ENCODE data around the gene UNC5A.

Gene UNC5A

GRCh38 chr5:176847726-176848290, 37.4 kb downstream of the UNC5A start:
- TF ChIP-seq Cebpa-rat (IDR thresholded peaks at IDR 0.05) = no peak
- Histone ChIP-seq H3K9ac (no peak overlapping the region), H4K20me1 (peaks cover 0 to 75% (median 14%) of the 10 kb centered on the region in 11 experiments; a peak in 11 of 22 replicates), H3K27me3 (peaks cover 0 to 54% (median 13%) of the 10 kb centered on the region in 11 experiments; a peak in 12 of 22 replicates), H3K9me3 (replicated peaks in 1 of 11) (no peaks in the 10 kb centered on the region), H3K4me3 (no peak overlapping the region), H3K4me2 (no peak overlapping the region), H3K27ac (no peak overlapping the region), H3K36me3 (no peaks in the 10 kb centered on the region), H3K4me1 (peaks cover 15 to 27% (median 21%) of the 10 kb centered on the region in 10 experiments)

- Histone ChIP-seq H3K4me2 (no peak overlapping the region), H3K27ac (no peak overlapping the region)
Measured at GRCh38 chr5:176848651-176849050, 38.3 kb downstream of the UNC5A start.

GRCh38 chr5:176849611-176850227, 39.4 kb downstream of the UNC5A start:
- H3K4me1 ChIP-seq = peaks cover 8 to 16% (median 10%) of the 10 kb centered on the region in 10 experiments

More at GRCh38 chr5:176848651-176849050, 38.3 kb downstream of the UNC5A start:
- Histone ChIP-seq H3K36me3 (no peaks in the 10 kb centered on the region), H3K4me3 (no peak overlapping the region), H3K4me1 (peaks cover 15 to 26% (median 20%) of the 10 kb centered on the region in 10 experiments), H3K27me3 (peaks cover 0 to 52% (median 13%) of the 10 kb centered on the region in 11 experiments; a peak in 11 of 22 replicates), H3K9me3 (replicated peaks in 1 of 11) (no peaks in the 10 kb centered on the region), H4K20me1 (peaks cover 0 to 81% (median 18%) of the 10 kb centered on the region in 11 experiments; a peak in 12 of 22 replicates), H3K9ac (no peak overlapping the region)
- no peak for TF ChIP-seq Cebpa-rat (IDR thresholded peaks at IDR 0.05)

DNA sequence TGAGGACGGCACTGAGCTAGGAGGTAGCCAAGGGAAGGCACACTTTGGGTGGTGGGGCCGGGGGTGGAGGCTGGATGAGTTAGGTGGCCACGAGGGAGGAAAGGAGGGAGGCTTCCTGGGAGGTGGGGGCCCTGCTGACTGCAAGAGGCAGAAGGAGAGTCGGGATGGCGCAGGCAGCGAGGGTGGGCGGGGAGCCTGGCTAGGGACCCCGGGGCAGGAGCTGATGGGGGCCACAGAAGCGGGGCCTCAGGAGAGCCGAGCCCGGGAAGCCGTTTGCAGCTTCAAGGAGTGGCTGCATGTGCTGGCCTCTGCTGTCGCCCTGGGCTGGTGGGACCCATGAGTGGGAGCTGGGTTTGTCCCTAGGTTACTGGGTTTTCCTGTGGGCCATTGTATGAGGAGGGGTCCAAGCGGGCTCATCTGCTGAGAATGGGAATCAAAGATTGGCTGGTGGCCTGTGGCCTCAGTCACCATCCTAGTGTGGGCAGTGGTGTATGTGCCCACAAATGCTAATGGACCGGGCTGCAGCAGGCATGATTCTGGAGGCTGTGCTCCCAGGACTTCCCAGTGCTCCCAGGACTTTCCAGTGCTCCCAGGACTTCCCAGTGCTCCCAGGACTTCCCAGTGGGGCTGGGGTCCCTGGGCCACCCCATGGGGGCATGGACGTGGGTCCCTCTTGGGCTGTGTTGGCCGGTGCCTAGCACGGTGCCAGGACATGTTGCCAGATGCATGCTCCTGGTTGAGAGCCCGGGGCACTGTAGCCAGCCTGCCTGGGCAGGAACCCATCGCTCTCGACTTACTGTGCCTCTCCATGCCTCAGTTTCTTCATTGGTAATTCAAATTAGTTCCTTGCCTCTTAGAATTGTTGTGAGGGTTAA, 40.2 kb downstream of the UNC5A start:
- H3K4me1 ChIP-seq = peaks cover 0 to 7% (median under 1%) of the 10 kb centered on the region in 10 experiments; a peak in 10 of 20 replicates
- H3K36me3 ChIP-seq = no peaks in the 10 kb centered on the region
- peaks cover 0 to 81% (median 12%) of the 10 kb centered on the region in 11 experiments; a peak in 12 of 22 replicates for H4K20me1 ChIP-seq
- H3K9ac ChIP-seq = no peak overlapping the region
- no peaks in the 10 kb centered on the region for H3K9me3 ChIP-seq (replicated peaks in 1 of 11)
- no peak for TF ChIP-seq Cebpa-rat (IDR thresholded peaks at IDR 0.05)
- peaks cover 0 to 50% (median 14%) of the 10 kb centered on the region in 11 experiments; a peak in 11 of 22 replicates for H3K27me3 ChIP-seq
- no peak overlapping the region for H3K27ac ChIP-seq
- H3K4me3 ChIP-seq = no peak overlapping the region
- no peak overlapping the region for H3K4me2 ChIP-seq

More at GRCh38 chr5:176849611-176850227, 39.4 kb downstream of the UNC5A start:
- Histone ChIP-seq H3K36me3 (no peaks in the 10 kb centered on the region), H3K27me3 (peaks cover 0 to 43% (median 13%) of the 10 kb centered on the region in 11 experiments; a peak in 11 of 22 replicates), H3K4me3 (no peak overlapping the region), H3K27ac (no peak overlapping the region), H3K4me2 (no peak overlapping the region), H3K9ac (no peak overlapping the region), H4K20me1 (peaks cover 0 to 81% (median 17%) of the 10 kb centered on the region in 11 experiments; a peak in 12 of 22 replicates), H3K9me3 (replicated peaks in 1 of 11) (no peaks in the 10 kb centered on the region)
- no peak for TF ChIP-seq Cebpa-rat (IDR thresholded peaks at IDR 0.05)

- Histone ChIP-seq H3K9me3 (replicated peaks in 1 of 11) (no peaks in the 10 kb centered on the region), H3K4me3 (no peak overlapping the region), H3K9ac (no peak overlapping the region), H3K4me1 (peaks cover 0 to 4% (median 0%) of the 10 kb centered on the region in 10 experiments; a peak in 1 of 20 replicates), H3K27ac (no peak overlapping the region), H4K20me1 (peaks cover 0 to 81% (median 12%) of the 10 kb centered on the region in 11 experiments; a peak in 12 of 22 replicates), H3K36me3 (no peaks in the 10 kb centered on the region), H3K27me3 (peaks cover 0 to 54% (median 16%) of the 10 kb centered on the region in 11 experiments; a peak in 11 of 22 replicates), H3K4me2 (no peak overlapping the region)
- no peak for TF ChIP-seq Cebpa-rat (IDR thresholded peaks at IDR 0.05)
Measured at GRCh38 chr5:176851380-176851779, 41.0 kb downstream of the UNC5A start.

DNA sequence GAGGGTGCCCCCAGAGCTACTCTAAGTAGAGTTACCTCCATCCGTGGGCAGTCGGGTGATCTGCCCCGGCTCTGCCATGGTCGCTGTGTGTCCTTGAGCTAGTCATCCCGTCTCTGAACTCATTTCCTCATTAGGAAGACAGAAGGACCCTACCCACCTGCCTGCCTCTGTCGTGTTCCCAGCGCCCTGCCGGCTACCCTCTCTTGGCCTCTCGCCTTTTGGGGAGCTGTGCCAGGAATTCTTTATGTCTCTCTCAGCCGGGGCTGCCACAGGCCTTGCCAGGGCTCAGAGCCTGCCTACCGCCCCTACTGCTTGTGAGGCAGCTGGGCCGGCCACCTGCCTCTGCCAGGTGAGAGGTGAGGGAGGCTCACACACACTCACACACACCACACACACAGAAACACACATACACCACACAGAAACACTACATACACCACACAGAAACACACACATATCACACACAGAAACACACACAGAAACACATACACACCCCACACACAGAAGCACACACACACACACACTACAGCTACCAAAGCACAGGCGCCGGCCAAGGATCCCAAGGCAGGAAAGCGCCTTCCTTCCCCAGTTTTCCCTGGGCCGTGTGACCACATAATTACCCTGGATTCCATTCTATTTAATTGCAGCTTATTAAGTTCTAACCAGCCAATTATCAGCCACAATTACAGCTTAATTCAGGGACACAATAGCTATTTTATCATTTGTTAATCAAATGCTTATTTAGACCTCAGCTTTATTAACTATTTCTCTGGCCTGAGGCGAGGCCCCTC, 41.7 kb downstream of the UNC5A start:
- no peak overlapping the region for H3K4me2 ChIP-seq
- no peak overlapping the region for H3K4me3 ChIP-seq
- no peaks in the 10 kb centered on the region for H3K4me1 ChIP-seq
- H3K27me3 ChIP-seq = peaks cover 3 to 54% (median 15%) of the 10 kb centered on the region in 11 experiments; a peak in 14 of 22 replicates
- H3K9ac ChIP-seq = no peak overlapping the region
- H3K9me3 ChIP-seq (replicated peaks in 1 of 11) = no peaks in the 10 kb centered on the region
- no peaks in the 10 kb centered on the region for H3K36me3 ChIP-seq
- TF ChIP-seq Cebpa-rat (IDR thresholded peaks at IDR 0.05) = no peak
- peaks cover 0 to 75% (median 12%) of the 10 kb centered on the region in 11 experiments; a peak in 12 of 22 replicates for H4K20me1 ChIP-seq
- no peak overlapping the region for H3K27ac ChIP-seq

DNA sequence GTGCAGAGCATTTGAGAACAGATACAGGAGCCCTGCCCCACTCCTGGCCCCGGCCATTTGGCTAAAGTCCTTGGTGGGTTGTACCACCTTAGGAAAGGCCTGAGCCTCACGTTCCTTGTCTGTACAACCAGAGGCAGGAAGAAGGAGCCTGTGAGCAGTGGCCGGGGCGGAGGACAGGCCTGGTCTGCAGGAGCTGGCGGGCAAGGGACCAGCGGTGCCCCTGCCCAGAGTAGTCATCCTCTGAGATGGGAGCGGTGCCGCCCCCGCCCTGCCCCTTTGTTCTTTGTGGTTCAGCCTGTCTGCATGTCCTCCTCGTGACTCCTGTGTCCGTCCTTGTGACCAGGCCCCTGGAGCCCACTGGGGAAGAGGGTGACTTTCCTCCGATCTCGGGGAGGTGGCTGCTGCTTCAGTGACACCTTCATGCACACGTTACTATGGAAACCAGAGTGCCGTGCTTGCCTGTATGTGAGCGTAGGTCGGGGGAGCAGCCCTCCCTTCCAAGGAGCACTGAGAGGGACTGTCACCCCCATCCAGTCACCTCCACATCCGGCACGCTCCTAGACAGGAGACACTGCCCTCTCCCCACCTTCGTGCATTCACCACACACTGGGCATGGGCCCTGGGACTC, 42.9 kb downstream of the UNC5A start:
- Histone ChIP-seq H3K4me2 (no peak overlapping the region), H3K27me3 (peaks cover 13 to 62% (median 24%) of the 10 kb centered on the region in 11 experiments; a peak in 17 of 22 replicates)

DNA sequence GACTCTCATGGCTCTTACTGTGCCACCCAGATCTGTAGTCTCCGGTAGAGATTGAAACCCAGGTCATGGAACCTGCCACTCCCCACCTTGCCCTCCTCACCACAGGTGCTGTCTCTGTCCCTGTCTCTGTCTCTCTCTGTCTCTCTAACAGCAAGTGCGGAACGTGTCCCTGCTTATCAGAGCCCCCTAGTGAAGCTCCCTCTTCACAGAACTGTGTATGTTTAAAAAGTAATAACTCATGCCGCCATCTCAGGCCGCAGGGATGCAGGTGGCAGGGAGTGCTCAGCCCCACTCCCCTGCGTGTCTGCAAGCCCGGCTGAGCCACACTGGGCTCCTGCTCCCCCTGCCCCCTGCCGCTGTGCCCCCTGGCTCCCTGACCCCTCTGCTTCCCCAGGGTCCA, 43.8 kb downstream of the UNC5A start:
- no peaks in the 10 kb centered on the region for H3K36me3 ChIP-seq
- TF ChIP-seq Cebpa-rat (IDR thresholded peaks at IDR 0.05) = no peak
- H3K27ac ChIP-seq = no peak overlapping the region
- peaks cover 0 to 66% (median 12%) of the 10 kb centered on the region in 11 experiments; a peak in 12 of 22 replicates for H4K20me1 ChIP-seq
- H3K27me3 ChIP-seq = peaks cover 14 to 58% (median 28%) of the 10 kb centered on the region in 11 experiments; a peak in 17 of 22 replicates
- H3K9me3 ChIP-seq (replicated peaks in 1 of 11) = no peaks in the 10 kb centered on the region
- no peak overlapping the region for H3K9ac ChIP-seq
- no peak overlapping the region for H3K4me3 ChIP-seq
- H3K4me2 ChIP-seq = no peak overlapping the region
- no peaks in the 10 kb centered on the region for H3K4me1 ChIP-seq

More for the DNA sequence above, 42.9 kb downstream of the UNC5A start:
- TF ChIP-seq Cebpa-rat (IDR thresholded peaks at IDR 0.05) = no peak
- Histone ChIP-seq H3K4me1 (no peaks in the 10 kb centered on the region), H3K9me3 (replicated peaks in 1 of 11) (no peaks in the 10 kb centered on the region), H3K4me3 (no peak overlapping the region), H4K20me1 (peaks cover 0 to 74% (median 12%) of the 10 kb centered on the region in 11 experiments; a peak in 12 of 22 replicates), H3K9ac (no peak overlapping the region), H3K36me3 (no peaks in the 10 kb centered on the region), H3K27ac (no peak overlapping the region)
